ENCODE measurements around the gene DCP1A. TPM values are rescaled to one million over a fixed set of nuclear protein-coding genes. Genes with fewer than 3 reads are reported as not detected.

DCP1A gene
- total and polyA plus RNA-seq, 9 of the 15 experiments (the other 6 are each of a cell fraction or from before 2014, with no cell fraction given), result 6.6 to 33.7 (median 13.3) TPM

GRCh38 chr3:53337167-53337940 lies 10.0 kb downstream of the DCP1A start:
- no peaks in the 10 kb centered on the region for H3K9me1 ChIP-seq (ENCODE audit: control insufficient read depth, insufficient read depth, low read length)
- H4K20me1 ChIP-seq (replicated peaks; ENCODE audit: control insufficient read depth, insufficient read depth, low read length), result no peaks in the 10 kb centered on the region
- H2AFZ ChIP-seq (ENCODE audit: low read depth, low read length), result no peak overlapping the region
- H3K36me3 ChIP-seq (ENCODE audit: control insufficient read depth, insufficient read depth, low read length), result peaks cover 51% of the 10 kb centered on the region; the same call in 1 of the 3 replicates
- POLR2A ChIA-PET, result no interaction called here
- 90% methylated on average over 2 of the region's 2 CpGs for WGBS (ENCODE audit: insufficient coverage, low coverage, missing lambda C conversion rate)
- H3K9me3 ChIP-seq (replicated peaks; ENCODE audit: control insufficient read depth, insufficient read depth, low read depth, low read length), result no peaks in the 10 kb centered on the region
- no peak overlapping the region for H3K9ac ChIP-seq (ENCODE audit: insufficient read depth in 1 of 2, low read depth in 2 of 2, low read length in 2 of 2)
- H3K79me2 ChIP-seq (ENCODE audit: control insufficient read depth, insufficient read depth, low read length), result peaks cover 9% of the 10 kb centered on the region; the same call in 1 of the 3 replicates
- H3K4me3 ChIP-seq, result no peak overlapping the region
- CTCF ChIA-PET (ENCODE audit: low intra/inter-chr PET ratio), result no interaction called here
- intact Hi-C loops (cut with micrococcal nuclease), result no loop called here
- FAIRE-seq (no peak), DNase-seq (ENCODE audit: extremely low read depth in 1 of 4, low spot score in 3 of 4) (no peak), ATAC-seq (no peak)
- no TSS peak for BruUV-seq (replicated peaks)
- no peaks in the 10 kb centered on the region for H3K4me1 ChIP-seq (replicated peaks in 1 of 2; ENCODE audit: control insufficient read depth in 2 of 2, insufficient read depth in 2 of 2, low read length in 2 of 2)
- no peaks in the 10 kb centered on the region for H3K27me3 ChIP-seq (ENCODE audit: control insufficient read depth in 2 of 2, insufficient read depth in 2 of 2, low read length in 2 of 2)
- in situ Hi-C loops (cut with MboI), result no loop called here
- H3K27ac ChIP-seq (ENCODE audit: extremely low read depth, low read depth, low read length), result no peak overlapping the region
- H3K4me2 ChIP-seq (ENCODE audit: insufficient read depth, low read length), result no peak overlapping the region
- no peak for TF ChIP-seq HDAC1 (IDR thresholded peaks at IDR 0.05)
- no peak for TF ChIP-seq ZHX1 (conservative IDR thresholded peaks at IDR 0.05; ENCODE audit: low read length)
- TF ChIP-seq PKNOX1 (IDR thresholded peaks at IDR 0.05), result no peak
- TF ChIP-seq CEBPB (tag; IDR thresholded peaks at IDR 0.05), result no peak
- no peak for TF ChIP-seq GTF3C2 (IDR thresholded peaks at IDR 0.05; ENCODE audit: borderline replicate concordance, extremely low read depth, insufficient read length)
- no peak for TF ChIP-seq MXD1 (CRISPR knock-in tag; IDR thresholded peaks at IDR 0.05; ENCODE audit: borderline replicate concordance, poor library complexity, severe bottlenecking)
- no peak for TF ChIP-seq KLF6 (CRISPR knock-in tag; IDR thresholded peaks at IDR 0.05; ENCODE audit: borderline replicate concordance)
- no peak for TF ChIP-seq ZBTB43 (CRISPR knock-in tag; IDR thresholded peaks at IDR 0.05)
- no peak for TF ChIP-seq KAT2B (IDR thresholded peaks at IDR 0.05; ENCODE audit: low read depth, low read length)
- TF ChIP-seq ELF2 (CRISPR knock-in tag; IDR thresholded peaks at IDR 0.05), result no peak
- TF ChIP-seq ZNF75A (CRISPR knock-in tag; IDR thresholded peaks at IDR 0.05), result no peak

Measured in K562 (cell line).